HepG2 (cell line): ENCODE results near the gene AGAP1. TPM values are rescaled to one million over a fixed set of nuclear protein-coding genes. Genes with fewer than 3 reads are reported as not detected.

Source experiments
- ELK4 ChIP-seq: sonication (generic); formaldehyde crosslinking; IDR thresholded peaks from 2 replicates; pipeline ENCODE4 v1.9.0; 2021; ENCODE audit warnings: missing genetic modification reagents, borderline replicate concordance
- EZH2 ChIP-seq: conservative IDR thresholded peaks from 2 replicates; pipeline ENCODE4 v1.6.1; 2012; ENCODE audit warnings: mild to moderate bottlenecking, low read depth, low read length, moderate library complexity
- FOXA3 ChIP-seq: IDR thresholded peaks from 2 replicates; pipeline ENCODE4 v1.6.1; 2016; ENCODE audit warnings: missing genetic modification reagents, missing compliant biosample characterization
- GATAD1 ChIP-seq: IDR thresholded peaks from 2 replicates; pipeline ENCODE4 v1.6.1; 2016; ENCODE audit warnings: missing genetic modification reagents, missing compliant biosample characterization
- GLMP ChIP-seq: sonication (generic); formaldehyde crosslinking; IDR thresholded peaks from 2 replicates; pipeline ENCODE4 v1.9.0; 2021; ENCODE audit warnings: missing genetic modification reagents, mild to moderate bottlenecking, borderline replicate concordance
- MED1 ChIP-seq: sonication (generic); formaldehyde crosslinking; IDR thresholded peaks from 2 replicates; pipeline ENCODE4 v1.4.0; 2020; ENCODE audit warnings: missing genetic modification reagents
- RARA ChIP-seq: IDR thresholded peaks from 2 replicates; pipeline ENCODE4 v1.6.1; 2016; ENCODE audit warnings: missing genetic modification reagents, missing compliant biosample characterization
- SRSF1 ChIP-seq: fragments of 200-400 bp; formaldehyde crosslinking; optimal IDR thresholded peaks from 2 replicates; pipeline ENCODE3; 2017; ENCODE audit warnings: mild to moderate bottlenecking, low read depth, low read length, moderate library complexity
- SRY ChIP-seq: sonication (generic); formaldehyde crosslinking; IDR thresholded peaks from 2 replicates; pipeline ENCODE4 v1.8.0; 2022; ENCODE audit warnings: mild to moderate bottlenecking, missing genetic modification reagents
- ZNF121 ChIP-seq: sonication (generic); formaldehyde crosslinking; IDR thresholded peaks from 2 replicates; pipeline ENCODE4 v1.5.0; 2020; ENCODE audit warnings: mild to moderate bottlenecking, missing genetic modification reagents
- ZNF276 ChIP-seq: sonication (generic); formaldehyde crosslinking; IDR thresholded peaks from 2 replicates; pipeline ENCODE4 v1.4.0; 2020; ENCODE audit warnings: mild to moderate bottlenecking, low read depth, missing genetic modification reagents
- ZNF354B ChIP-seq: sonication (generic); formaldehyde crosslinking; IDR thresholded peaks from 2 replicates; pipeline ENCODE4 v1.8.0; 2022; ENCODE audit warnings: mild to moderate bottlenecking, missing genetic modification reagents
- ZNF44 ChIP-seq: sonication (generic); formaldehyde crosslinking; IDR thresholded peaks from 2 replicates; pipeline ENCODE4 v1.5.1; 2020; ENCODE audit warnings: mild to moderate bottlenecking, missing genetic modification reagents
- ZNF597 ChIP-seq: sonication (generic); formaldehyde crosslinking; IDR thresholded peaks from 2 replicates; pipeline ENCODE4 v1.5.0; 2020; ENCODE audit warnings: missing genetic modification reagents
- ZNF782 ChIP-seq: sonication (generic); formaldehyde crosslinking; IDR thresholded peaks from 2 replicates; pipeline ENCODE4 v1.4.0; 2020; ENCODE audit warnings: missing genetic modification reagents, mild to moderate bottlenecking, borderline replicate concordance
- ZNF83 ChIP-seq: sonication (generic); formaldehyde crosslinking; IDR thresholded peaks from 2 replicates; pipeline ENCODE4 v1.4.0; 2020; ENCODE audit warnings: missing genetic modification reagents, mild to moderate bottlenecking, borderline replicate concordance
- polyA plus RNA-seq, 8 experiments: library from polyadenylated mRNA; depleted of rRNA in 3 of 8; stranded (reverse) in 7 of 8; unstranded in 1 of 8; fragments of >200 nt; fragmentation: Illumina TruSeq in 4 of 8; extraction: Trizol in 4 of 8; gene quantifications; 2 replicates each; pipeline versions ENCODE4 v1.2.1 to v1.2.3, GENCODE V29; 2011 to 2016; ENCODE audit warnings: low read depth in 4 of 8, missing spikeins in 1 of 8, mixed read lengths in 1 of 8; ENCODE audit not compliant: insufficient read depth in 1 of 8
- total RNA-seq, 5 experiments: library from RNA; depleted of rRNA; stranded (reverse); fragments of >200 nt; fragmentation: Illumina TruSeq; extraction: Trizol; gene quantifications; 2 replicates each; pipeline ENCODE4 v1.2.3, GENCODE V29; 2016; ENCODE audit warnings: low read depth in 1 of 5
- TF ChIP-seq, protein P1 (sequence below): sonication (generic); formaldehyde crosslinking; IDR thresholded peaks from 2 replicates; pipeline ENCODE4 v1.5.1; 2020; ENCODE audit warnings: missing genetic modification reagents, mild to moderate bottlenecking, borderline replicate concordance
- TF ChIP-seq, protein P2 (sequence below): sonication (generic); formaldehyde crosslinking; IDR thresholded peaks from 2 replicates; pipeline ENCODE4 v1.4.0; 2020; ENCODE audit warnings: mild to moderate bottlenecking, low read depth, missing genetic modification reagents
- TF ChIP-seq, protein P3 (sequence below): sonication (generic); formaldehyde crosslinking; IDR thresholded peaks from 2 replicates; pipeline ENCODE4 v1.5.1; 2020; ENCODE audit warnings: missing genetic modification reagents, mild to moderate bottlenecking, borderline replicate concordance

The AGAP1 gene
- total and polyA plus RNA-seq, 2 of the 13 experiments (the other 11 are each of a cell fraction or from before 2014, with no cell fraction given), result 21.2 to 32.7 TPM

DNA sequence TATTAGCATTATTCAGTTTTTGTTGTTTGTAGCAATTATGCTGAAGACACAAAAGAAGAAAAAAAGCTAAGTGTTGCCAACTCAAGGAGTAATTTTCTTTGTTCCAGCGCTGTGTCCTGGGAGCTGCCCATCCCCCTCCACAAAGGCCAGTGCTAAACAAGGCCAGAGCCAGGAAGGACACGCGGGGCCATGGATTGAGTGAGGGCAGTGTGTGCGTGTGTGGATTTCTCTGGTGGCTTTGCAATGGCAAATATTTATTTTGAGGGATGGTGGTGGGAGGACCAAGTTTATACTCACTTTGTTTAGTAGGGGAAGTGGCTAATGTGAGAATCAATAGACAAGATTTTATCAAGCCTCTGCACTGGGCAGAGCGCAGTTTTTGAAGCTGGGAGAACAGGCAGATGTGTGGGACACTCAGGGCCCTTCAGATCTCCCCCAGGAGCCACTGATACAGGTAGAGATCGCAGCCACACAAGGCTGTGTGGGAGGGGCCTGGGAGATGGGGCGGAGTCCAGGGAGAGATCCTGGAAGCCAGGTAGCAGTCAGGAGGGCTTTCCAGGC is 11.4 kb downstream of the AGAP1 start (continued):
- TF ChIP-seq ELK4 (CRISPR knock-in tag) (no peak), EZH2 (no peak), RARA (peak; percentile 86), ZNF354B (CRISPR knock-in tag) (no peak), SRSF1 (no peak), SRY (CRISPR knock-in tag) (no peak; the same call in 1 of the 2 replicates), GATAD1 (CRISPR knock-in tag) (peak; percentile 55), MED1 (CRISPR knock-in tag) (peak; percentile 94), GLMP (CRISPR knock-in tag) (no peak), FOXA3 (CRISPR knock-in tag) (peak; percentile 95), ZNF597 (CRISPR knock-in tag) (no peak), ZNF782 (CRISPR knock-in tag) (no peak; the same call in 1 of the 2 replicates), ZNF44 (CRISPR knock-in tag) (no peak), ZNF276 (peak; percentile 89), ZNF121 (0 out of 2 replicates have a peak, but pooled peaks have one; percentile 32), ZNF83 (CRISPR knock-in tag) (no peak)
- TF ChIP-seq, protein P1, sequence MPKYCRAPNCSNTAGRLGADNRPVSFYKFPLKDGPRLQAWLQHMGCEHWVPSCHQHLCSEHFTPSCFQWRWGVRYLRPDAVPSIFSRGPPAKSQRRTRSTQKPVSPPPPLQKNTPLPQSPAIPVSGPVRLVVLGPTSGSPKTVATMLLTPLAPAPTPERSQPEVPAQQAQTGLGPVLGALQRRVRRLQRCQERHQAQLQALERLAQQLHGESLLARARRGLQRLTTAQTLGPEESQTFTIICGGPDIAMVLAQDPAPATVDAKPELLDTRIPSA, result no peak
- TF ChIP-seq, protein P2, sequence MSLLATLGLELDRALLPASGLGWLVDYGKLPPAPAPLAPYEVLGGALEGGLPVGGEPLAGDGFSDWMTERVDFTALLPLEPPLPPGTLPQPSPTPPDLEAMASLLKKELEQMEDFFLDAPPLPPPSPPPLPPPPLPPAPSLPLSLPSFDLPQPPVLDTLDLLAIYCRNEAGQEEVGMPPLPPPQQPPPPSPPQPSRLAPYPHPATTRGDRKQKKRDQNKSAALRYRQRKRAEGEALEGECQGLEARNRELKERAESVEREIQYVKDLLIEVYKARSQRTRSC, result 0 out of 2 replicates have a peak, but pooled peaks have one; percentile 47
- TF ChIP-seq, protein P3, sequence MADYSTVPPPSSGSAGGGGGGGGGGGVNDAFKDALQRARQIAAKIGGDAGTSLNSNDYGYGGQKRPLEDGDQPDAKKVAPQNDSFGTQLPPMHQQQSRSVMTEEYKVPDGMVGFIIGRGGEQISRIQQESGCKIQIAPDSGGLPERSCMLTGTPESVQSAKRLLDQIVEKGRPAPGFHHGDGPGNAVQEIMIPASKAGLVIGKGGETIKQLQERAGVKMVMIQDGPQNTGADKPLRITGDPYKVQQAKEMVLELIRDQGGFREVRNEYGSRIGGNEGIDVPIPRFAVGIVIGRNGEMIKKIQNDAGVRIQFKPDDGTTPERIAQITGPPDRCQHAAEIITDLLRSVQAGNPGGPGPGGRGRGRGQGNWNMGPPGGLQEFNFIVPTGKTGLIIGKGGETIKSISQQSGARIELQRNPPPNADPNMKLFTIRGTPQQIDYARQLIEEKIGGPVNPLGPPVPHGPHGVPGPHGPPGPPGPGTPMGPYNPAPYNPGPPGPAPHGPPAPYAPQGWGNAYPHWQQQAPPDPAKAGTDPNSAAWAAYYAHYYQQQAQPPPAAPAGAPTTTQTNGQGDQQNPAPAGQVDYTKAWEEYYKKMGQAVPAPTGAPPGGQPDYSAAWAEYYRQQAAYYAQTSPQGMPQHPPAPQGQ, result no peak
